DND-41 (cell line): ENCODE measurements around the gene STAP2.

Experiments used
- EZH2 ChIP-seq: IDR thresholded peaks from 3 replicates; pipeline ENCODE4 v1.6.1; 2012; ENCODE audit warnings: borderline replicate concordance, low read depth, mild to moderate bottlenecking, moderate library complexity, low read length, inconsistent platforms; ENCODE audit not compliant: severe bottlenecking
- TF ChIP-seq, protein P1 (sequence below): IDR thresholded peaks from 2 replicates; pipeline ENCODE4 v1.5.1; 2012; ENCODE audit warnings: borderline replicate concordance, low read length, moderate library complexity, mild to moderate bottlenecking; ENCODE audit not compliant: poor library complexity, severe bottlenecking; ENCODE audit errors: extremely low read depth

- TF ChIP-seq, protein P1, sequence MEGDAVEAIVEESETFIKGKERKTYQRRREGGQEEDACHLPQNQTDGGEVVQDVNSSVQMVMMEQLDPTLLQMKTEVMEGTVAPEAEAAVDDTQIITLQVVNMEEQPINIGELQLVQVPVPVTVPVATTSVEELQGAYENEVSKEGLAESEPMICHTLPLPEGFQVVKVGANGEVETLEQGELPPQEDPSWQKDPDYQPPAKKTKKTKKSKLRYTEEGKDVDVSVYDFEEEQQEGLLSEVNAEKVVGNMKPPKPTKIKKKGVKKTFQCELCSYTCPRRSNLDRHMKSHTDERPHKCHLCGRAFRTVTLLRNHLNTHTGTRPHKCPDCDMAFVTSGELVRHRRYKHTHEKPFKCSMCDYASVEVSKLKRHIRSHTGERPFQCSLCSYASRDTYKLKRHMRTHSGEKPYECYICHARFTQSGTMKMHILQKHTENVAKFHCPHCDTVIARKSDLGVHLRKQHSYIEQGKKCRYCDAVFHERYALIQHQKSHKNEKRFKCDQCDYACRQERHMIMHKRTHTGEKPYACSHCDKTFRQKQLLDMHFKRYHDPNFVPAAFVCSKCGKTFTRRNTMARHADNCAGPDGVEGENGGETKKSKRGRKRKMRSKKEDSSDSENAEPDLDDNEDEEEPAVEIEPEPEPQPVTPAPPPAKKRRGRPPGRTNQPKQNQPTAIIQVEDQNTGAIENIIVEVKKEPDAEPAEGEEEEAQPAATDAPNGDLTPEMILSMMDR = no peak
- TF ChIP-seq EZH2 = no peak
These were observed 40.5 kb downstream of the STAP2 start for GRCh38 chr19:4297901-4298809.
